Glutamatergic neuron (in vitro differentiated cells): ENCODE data around the gene SREK1IP1. TPM values are rescaled to one million over a fixed set of nuclear protein-coding genes. Genes with fewer than 3 reads are reported as not detected.
"Not testable (repeated sequence)": the region's sequence is repeated elsewhere in the genome, so short reads cannot be mapped to it uniquely, and the experiment has no call there.

Experiments used
- DNase-seq: peaks from one replicate; pipeline ENCODE4 v3.0.0; 2022
- H3K27ac Mint-ChIP-seq: one replicate; pipeline ENCODE4 v1.8.0; 2020; ENCODE audit warnings: mild to moderate bottlenecking, mixed read lengths, inconsistent platforms; ENCODE audit not compliant: unreplicated experiment
- H3K27me3 Mint-ChIP-seq: one replicate; pipeline ENCODE4 v1.8.0; 2020; ENCODE audit warnings: mild to moderate bottlenecking, moderate library complexity, mixed read lengths, inconsistent platforms; ENCODE audit not compliant: unreplicated experiment
- H3K36me3 Mint-ChIP-seq: one replicate; pipeline ENCODE4 v1.8.0; 2020; ENCODE audit warnings: mild to moderate bottlenecking, mixed read lengths, inconsistent platforms; ENCODE audit not compliant: unreplicated experiment
- H3K4me1 Mint-ChIP-seq: one replicate; pipeline ENCODE4 v1.8.0; 2020; ENCODE audit warnings: mild to moderate bottlenecking, low read depth, mixed read lengths, inconsistent platforms; ENCODE audit not compliant: unreplicated experiment
- H3K4me3 Mint-ChIP-seq: one replicate; pipeline ENCODE4 v1.8.0; 2020; ENCODE audit warnings: mild to moderate bottlenecking, mixed read lengths, inconsistent platforms; ENCODE audit not compliant: unreplicated experiment
- H3K9me3 Mint-ChIP-seq: one replicate; pipeline ENCODE4 v1.8.0; 2020; ENCODE audit warnings: mild to moderate bottlenecking, moderate library complexity, mixed read lengths, inconsistent platforms; ENCODE audit not compliant: unreplicated experiment
- CTCF ChIP-seq: fragments of 200-600 bp; sonication (generic); IDR thresholded peaks from one replicate; pipeline ENCODE4 v1.5.0; 2021; ENCODE audit not compliant: partially characterized antibody, unreplicated experiment
- total RNA-seq: library from RNA; stranded (reverse); fragmentation: NEBNext Ultra II Directional; extraction: Animal tissue kit (Norgen Biotek cat#: 25700); gene quantifications from one replicate; pipeline ENCODE4 v1.2.1, GENCODE V29; 2021; ENCODE audit not compliant: unreplicated experiment

The SREK1IP1 gene
- total RNA-seq, 1 donor from 2014 or later = 18.2 TPM

- H3K27me3 Mint-ChIP-seq = no peaks in the 10 kb centered on the region
- H3K4me3 Mint-ChIP-seq = no peak overlapping the region
- no peaks in the 10 kb centered on the region for H3K36me3 Mint-ChIP-seq
- peaks cover 5% of the 10 kb centered on the region for H3K4me1 Mint-ChIP-seq
- no peak for TF ChIP-seq CTCF
- H3K27ac Mint-ChIP-seq = no peak overlapping the region
- DNase-seq = no peak
- H3K9me3 Mint-ChIP-seq = no peaks in the 10 kb centered on the region
These were observed 25.7 kb downstream of the SREK1IP1 start for GRCh38 chr5:64742821-64743220.

- H3K36me3 Mint-ChIP-seq = no peaks in the 10 kb centered on the region
- DNase-seq = no peak
- TF ChIP-seq CTCF = no peak
- no peaks in the 10 kb centered on the region for H3K27me3 Mint-ChIP-seq
- no peaks in the 10 kb centered on the region for H3K9me3 Mint-ChIP-seq
- peaks cover 5% of the 10 kb centered on the region for H3K4me1 Mint-ChIP-seq
- no peak overlapping the region for H3K27ac Mint-ChIP-seq
- H3K4me3 Mint-ChIP-seq = no peak overlapping the region
These were observed 26.1 kb downstream of the SREK1IP1 start for GRCh38 chr5:64742411-64742810.

GRCh38 chr5:64727150-64727549, 41.3 kb downstream of the SREK1IP1 start:
- no peak for TF ChIP-seq CTCF
- Mint-ChIP-seq H3K4me3 (no peak overlapping the region), H3K9me3 (peaks cover 2% of the 10 kb centered on the region), H3K27me3 (no peaks in the 10 kb centered on the region), H3K4me1 (no peaks in the 10 kb centered on the region), H3K36me3 (no peaks in the 10 kb centered on the region), H3K27ac (no peak overlapping the region)
- DNase-seq = no peak

GRCh38 chr5:64722588-64722987, 45.9 kb downstream of the SREK1IP1 start:
- Mint-ChIP-seq H3K27me3 (no peaks in the 10 kb centered on the region), H3K27ac (no peak overlapping the region), H3K4me1 (no peaks in the 10 kb centered on the region), H3K9me3 (no peaks in the 10 kb centered on the region), H3K36me3 (no peaks in the 10 kb centered on the region), H3K4me3 (no peak overlapping the region)
- TF ChIP-seq CTCF = no peak
- no peak for DNase-seq

GRCh38 chr5:64714495-64714894, 54.0 kb downstream of the SREK1IP1 start:
- not testable (repeated sequence) for H3K36me3 Mint-ChIP-seq, H3K4me3 Mint-ChIP-seq, H3K9me3 Mint-ChIP-seq, H3K27me3 Mint-ChIP-seq, H3K27ac Mint-ChIP-seq, H3K4me1 Mint-ChIP-seq, DNase-seq

GRCh38 chr5:64707191-64707590, 61.3 kb downstream of the SREK1IP1 start:
- Mint-ChIP-seq H3K4me1 (no peaks in the 10 kb centered on the region), H3K9me3 (no peaks in the 10 kb centered on the region), H3K27me3 (no peaks in the 10 kb centered on the region), H3K36me3 (no peaks in the 10 kb centered on the region), H3K4me3 (no peak overlapping the region), H3K27ac (no peak overlapping the region)
- TF ChIP-seq CTCF = no peak
- no peak for DNase-seq

- not testable (repeated sequence) for H3K27me3 Mint-ChIP-seq, H3K9me3 Mint-ChIP-seq, DNase-seq, H3K4me1 Mint-ChIP-seq, H3K36me3 Mint-ChIP-seq, H3K27ac Mint-ChIP-seq, H3K4me3 Mint-ChIP-seq
These were observed 62.4 kb downstream of the SREK1IP1 start for GRCh38 chr5:64706074-64706473.
